K562 (cell line): ENCODE measurements around the gene ADGRF5. TPM values are rescaled to one million over a fixed set of nuclear protein-coding genes. Genes with fewer than 3 reads are reported as not detected.

Experiments used
- ATAC-seq: fragments of 200-7000 bp; cut with Tn5 transposase; 3 replicates; pipeline ENCODE4 v1.9.1; 2020; ENCODE audit warnings: moderate library complexity
- BruUV-seq: library from RNA; stranded (reverse); fragments of 400-500 nt; replicated peaks from 2 replicates; lab custom pipeline; 2021; lab: Mats Ljungman, UMichigan
- CTCF ChIA-PET: fragments of 300-600 bp; formaldehyde crosslinking; extraction: SDS; loops from one replicate; lab custom pipeline; 2021; ENCODE audit warnings: low intra/inter-chr PET ratio; lab: Yijun Ruan, JAX
- POLR2A ChIA-PET: fragments of 300-600, 350-650 bp; sonication (Branson Sonifier 250); formaldehyde crosslinking; extraction: SDS; loops from one replicate; lab custom pipeline; 2021; ENCODE audit warnings: antibody characterized with exemption, inconsistent platforms; lab: Yijun Ruan, JAX
- DNase-seq, 4 experiments: peaks; one replicate each; pipeline versions ENCODE4 v3.0.0 to v3.0.0-alpha.2; 2011 to 2018; ENCODE audit warnings: low spot score in 3 of 4, mixed read lengths in 3 of 4; ENCODE audit errors: extremely low read depth in 1 of 4
- FAIRE-seq: peaks from 2 replicates; lab custom pipeline; 2011; peaks lifted over from hg19 to GRCh38; lab: Jason Lieb, UNC
- H2AFZ ChIP-seq: 2 replicates; pipeline ENCODE4 v1.6.0; 2011; ENCODE audit warnings: low read depth, low read length, control low read depth, inconsistent platforms
- H3K27ac ChIP-seq: fragments of 200-600 bp; 3 replicates; pipeline ENCODE4 v1.8.0; 2011; ENCODE audit warnings: low read depth, mild to moderate bottlenecking, control low read depth, inconsistent platforms, low read length, moderate library complexity, mixed read lengths; ENCODE audit errors: extremely low read depth
- H3K27me3 ChIP-seq, 2 experiments: fragments of 300-600 bp in 1 of 2; 2 replicates in 1 of 2; 3 replicates in 1 of 2; pipeline versions ENCODE4 v1.6.0 to v1.8.0; 2011; ENCODE audit warnings: inconsistent platforms in 2 of 2, low read length in 2 of 2, mild to moderate bottlenecking in 1 of 2, mixed read lengths in 1 of 2, moderate library complexity in 1 of 2; ENCODE audit not compliant: control insufficient read depth in 2 of 2, insufficient read depth in 2 of 2
- H3K36me3 ChIP-seq: fragments of 300-600 bp; 3 replicates; pipeline ENCODE4 v1.8.0; 2011; ENCODE audit warnings: mild to moderate bottlenecking, low read length, inconsistent platforms; ENCODE audit not compliant: control insufficient read depth, insufficient read depth
- H3K4me1 ChIP-seq, 2 experiments: fragments of 200-600 bp in 1 of 2; replicated peaks in 1 of 2; 2 replicates in 1 of 2; 3 replicates in 1 of 2; pipeline versions ENCODE4 v1.5.1 to v1.8.0; 2011; ENCODE audit warnings: inconsistent platforms in 2 of 2, low read length in 2 of 2, mild to moderate bottlenecking in 1 of 2, mixed read lengths in 1 of 2, moderate library complexity in 1 of 2; ENCODE audit not compliant: control insufficient read depth in 2 of 2, insufficient read depth in 2 of 2
- H3K4me2 ChIP-seq: 2 replicates; pipeline ENCODE4 v1.6.1; 2011; ENCODE audit warnings: low read length, control low read depth, inconsistent platforms, mixed read lengths; ENCODE audit not compliant: insufficient read depth
- H3K4me3 ChIP-seq: fragments of 200-600 bp; sonication (generic), shearing (Covaris generic); 2 replicates; pipeline ENCODE4 v1.5.1; 2016; ENCODE audit warnings: control low read depth, inconsistent platforms
- H3K79me2 ChIP-seq: fragments of 200-600 bp; 3 replicates; pipeline ENCODE4 v1.8.0; 2011; ENCODE audit warnings: low read length, inconsistent platforms; ENCODE audit not compliant: control insufficient read depth, insufficient read depth
- H3K9ac ChIP-seq, 2 experiments: 2 replicates each; pipeline versions ENCODE4 v1.6.0 to v1.6.1; 2011; ENCODE audit warnings: low read depth in 2 of 2, low read length in 2 of 2, control low read depth in 1 of 2, inconsistent platforms in 1 of 2, mild to moderate bottlenecking in 1 of 2, mixed read lengths in 1 of 2; ENCODE audit not compliant: insufficient read depth in 1 of 2
- H3K9me1 ChIP-seq: one replicate; pipeline ENCODE4 v1.6.0; 2011; ENCODE audit warnings: inconsistent platforms, mild to moderate bottlenecking, low read length, moderate library complexity; ENCODE audit not compliant: control insufficient read depth, insufficient read depth
- H3K9me3 ChIP-seq: replicated peaks from 2 replicates; pipeline ENCODE4 v1.5.1; 2011; ENCODE audit warnings: low read depth, low read length, inconsistent platforms; ENCODE audit not compliant: control insufficient read depth, insufficient read depth
- H4K20me1 ChIP-seq: replicated peaks from 2 replicates; pipeline ENCODE4 v1.6.1; 2011; ENCODE audit warnings: low read length, inconsistent platforms, mixed read lengths; ENCODE audit not compliant: control insufficient read depth, insufficient read depth
- BRF1 ChIP-seq: IDR thresholded peaks from 3 replicates; pipeline ENCODE4 v1.6.1; 2011; ENCODE audit warnings: borderline replicate concordance, mild to moderate bottlenecking; ENCODE audit not compliant: insufficient read length; ENCODE audit errors: extremely low read depth
- CBFA2T2 ChIP-seq: fragments of 450-650 bp; conservative IDR thresholded peaks from 2 replicates; pipeline ENCODE4 v1.6.1; 2017; ENCODE audit warnings: mild to moderate bottlenecking
- CREB5 ChIP-seq: fragments of 250-450 bp; sonication (Bioruptor Pico); IDR thresholded peaks from 2 replicates; pipeline ENCODE4 v1.5.0; 2020; ENCODE audit warnings: mild to moderate bottlenecking
- L3MBTL2 ChIP-seq: fragments of 450-650 bp; IDR thresholded peaks from 2 replicates; pipeline ENCODE4 v1.6.1; 2016; ENCODE audit warnings: mild to moderate bottlenecking, moderate library complexity
- RAD21 ChIP-seq, 2 experiments: fragments of 250-450 bp in 1 of 2; fragments of 450-650 bp in 1 of 2; sonication (Bioruptor Pico) in 1 of 2; formaldehyde crosslinking in 1 of 2; IDR thresholded peaks in 1 of 2; conservative IDR thresholded peaks in 1 of 2; 2 replicates each; pipeline versions ENCODE4 v1.4.0 to v1.8.0; 2020 to 2022; ENCODE audit warnings: mild to moderate bottlenecking in 2 of 2, moderate library complexity in 1 of 2
- SIN3B ChIP-seq: fragments of 450-650 bp; IDR thresholded peaks from 2 replicates; pipeline ENCODE4 v1.6.1; 2017; ENCODE audit warnings: low read depth, mild to moderate bottlenecking, moderate library complexity
- TAF15 ChIP-seq: fragments of 200-400 bp; formaldehyde crosslinking; IDR thresholded peaks from 2 replicates; pipeline ENCODE4 v1.6.1; 2017; ENCODE audit warnings: mild to moderate bottlenecking, low read depth, low read length, moderate library complexity
- WGBS: fragments of 100-300 bp; shearing (Covaris generic); methylation state at CpG from one replicate; pipeline ENCODE4 v1.1.6; 2016; ENCODE audit warnings: low coverage, mixed read lengths; ENCODE audit not compliant: insufficient coverage; ENCODE audit errors: missing lambda C conversion rate; 5-methylcytosine and 5-hydroxymethylcytosine counted together
- in situ Hi-C: fragments of 300-500 bp; cut with MboI; formaldehyde crosslinking; loops from 4 replicates; pipeline ENCODE4 v1.15.0; 2018; ENCODE audit warnings: inconsistent platforms, mixed read lengths
- intact Hi-C: fragments of 100-400 bp; cut with micrococcal nuclease; formaldehyde crosslinking; loops from 2 replicates; pipeline ENCODE4 v1.14.2; 2022
- polyA plus RNA-seq, 8 experiments: library from polyadenylated mRNA; depleted of rRNA in 4 of 8; stranded (reverse) in 5 of 8; unstranded in 3 of 8; fragments of >200 nt; fragmentation: Nextera tagmentation in 2 of 8; fragmentation: Illumina TruSeq in 1 of 8; extraction: Ambion mirVana in 2 of 8; extraction: Trizol in 1 of 8; gene quantifications; 2 replicates each; pipeline versions ENCODE4 v1.2.1 to v1.2.3, GENCODE V29; 2011 to 2014; ENCODE audit warnings: inconsistent platforms in 1 of 8, missing spikeins in 1 of 8
- total RNA-seq, 7 experiments: library from RNA; depleted of rRNA in 6 of 7; stranded (reverse); fragments of >200 nt in 6 of 7; fragmentation: Illumina TruSeq in 2 of 7; extraction: Trizol in 2 of 7; gene quantifications; 2 replicates each; pipeline versions ENCODE4 v1.2.1 to v1.2.3, GENCODE V29; 2011 to 2021; ENCODE audit warnings: low replicate concordance in 1 of 7
- TF ChIP-seq, protein P1 (sequence below): fragments of 250-450 bp; sonication (Bioruptor Pico); IDR thresholded peaks from 2 replicates; pipeline ENCODE4 v1.5.0; 2021; ENCODE audit warnings: mild to moderate bottlenecking, moderate library complexity

The ADGRF5 gene
- total and polyA plus RNA-seq, 9 of the 15 experiments (the other 6 are each of a cell fraction or from before 2014, with no cell fraction given), result 0.07 TPM; not detected in 8

DNA sequence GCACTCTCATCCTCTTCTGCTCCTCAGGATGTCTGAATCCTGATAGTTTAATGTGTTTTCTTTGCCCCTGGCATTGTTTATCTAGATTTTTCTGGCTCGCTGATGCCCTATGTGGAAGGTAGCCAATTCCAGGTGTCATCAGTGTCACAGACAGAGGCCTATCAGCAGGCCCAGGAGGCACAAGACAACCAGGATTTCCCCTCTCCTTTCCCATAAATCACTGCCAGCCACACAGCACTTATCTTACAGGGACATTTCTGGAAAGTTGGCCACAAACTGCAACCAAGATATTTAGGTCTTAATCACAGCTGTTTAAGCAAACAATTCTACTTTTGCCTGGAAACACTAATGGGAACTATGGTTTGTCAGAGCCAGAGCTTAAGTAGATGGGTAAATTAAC lies 28.1 kb downstream of the ADGRF5 start:
- WGBS, result 0% methylated on average over 1 of the region's 1 CpG
- ATAC-seq (no peak), DNase-seq (no peak), FAIRE-seq (no peak)
- no peak overlapping the region for H3K27ac ChIP-seq
- H3K4me3 ChIP-seq, result no peak overlapping the region
- no peaks in the 10 kb centered on the region for H3K4me1 ChIP-seq
- no peaks in the 10 kb centered on the region for H3K9me3 ChIP-seq
- H3K4me2 ChIP-seq, result no peak overlapping the region
- ChIA-PET POLR2A (no interaction called here), CTCF (no interaction called here)
- H3K27me3 ChIP-seq, result peaks cover 0 to under 1% of the 10 kb centered on the region in 2 experiments; a peak in 1 of 5 replicates
- no peak overlapping the region for H2AFZ ChIP-seq
- no peaks in the 10 kb centered on the region for H3K79me2 ChIP-seq
- TF ChIP-seq RAD21 (CRISPR knock-in tag; conservative IDR thresholded peaks at IDR 0.05 in 1 of 2, IDR thresholded peaks at IDR 0.05 in 1 of 2) (no peak), L3MBTL2 (no peak), SIN3B (no peak), BRF1 (no peak), TAF15 (no peak), CREB5 (CRISPR knock-in tag) (no peak), CBFA2T2 (no peak)
- TF ChIP-seq, protein P1, sequence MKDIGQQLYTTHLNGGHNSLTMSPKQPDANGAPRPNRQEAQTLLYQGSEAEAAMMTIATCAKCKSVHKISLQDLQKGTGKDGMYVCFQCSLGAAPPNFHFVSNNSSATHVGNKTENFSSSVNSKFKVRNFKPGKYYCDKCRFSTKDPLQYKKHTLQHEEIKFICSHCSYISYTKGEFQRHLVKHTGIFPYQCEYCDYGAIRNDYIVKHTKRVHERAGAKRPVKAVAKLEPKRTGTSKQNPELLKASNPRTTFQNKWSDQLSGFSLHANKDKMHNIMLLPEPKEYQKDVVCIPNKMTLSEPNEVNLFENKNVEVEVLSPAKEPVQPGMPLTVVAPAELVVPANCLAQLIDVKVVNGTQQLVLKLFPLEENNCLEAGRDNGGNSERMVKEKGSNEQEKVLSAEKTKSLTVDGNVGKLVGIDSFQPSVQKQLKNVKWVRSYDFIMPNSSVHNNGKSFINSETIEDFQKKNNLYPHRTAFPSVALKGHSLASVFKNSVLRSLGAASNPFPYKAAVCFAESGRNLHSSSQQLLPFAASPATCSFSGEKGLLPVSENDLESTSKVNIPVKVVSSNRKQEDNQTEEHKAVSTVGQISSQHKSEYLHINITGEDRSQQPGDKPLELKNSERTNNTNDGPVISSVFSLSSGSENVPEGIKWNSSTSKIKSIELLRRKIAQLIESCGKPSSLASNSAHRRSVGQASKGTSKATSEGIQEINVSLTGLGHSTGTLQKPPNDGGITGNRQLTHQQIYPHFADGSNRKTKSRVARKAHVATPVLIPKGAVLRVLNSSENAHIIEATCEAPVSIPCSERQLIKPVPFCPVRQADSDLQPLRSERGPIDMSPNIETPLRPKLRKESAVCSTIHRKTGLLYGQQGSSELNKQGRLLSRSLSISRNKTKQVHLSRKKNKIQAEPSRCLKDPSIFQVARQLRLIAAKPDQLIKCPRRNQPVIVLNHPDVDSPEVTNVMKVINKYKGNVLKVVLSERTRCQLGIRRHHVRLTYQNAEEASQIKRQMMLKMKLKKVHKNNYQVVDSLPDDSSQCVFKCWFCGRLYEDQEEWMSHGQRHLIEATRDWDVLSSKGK, result no peak
- no peak overlapping the region for H3K9ac ChIP-seq
- in situ Hi-C loops (no loop called here), intact Hi-C loops (no loop called here)
- BruUV-seq, result no TSS peak
- no peaks in the 10 kb centered on the region for H3K9me1 ChIP-seq
- no peaks in the 10 kb centered on the region for H3K36me3 ChIP-seq
- H4K20me1 ChIP-seq, result no peaks in the 10 kb centered on the region
